K562 (cell line): ENCODE results near the gene DYNLL1. TPM values are rescaled to one million over a fixed set of nuclear protein-coding genes. Genes with fewer than 3 reads are reported as not detected.

Experiments used
- ATAC-seq: fragments of 200-7000 bp; cut with Tn5 transposase; 3 replicates; pipeline ENCODE4 v1.9.1; 2020; ENCODE audit warnings: moderate library complexity
- BruUV-seq: library from RNA; stranded (reverse); fragments of 400-500 nt; replicated peaks from 2 replicates; lab custom pipeline; 2021; lab: Mats Ljungman, UMichigan
- CTCF ChIA-PET: fragments of 300-600 bp; formaldehyde crosslinking; extraction: SDS; loops from one replicate; lab custom pipeline; 2021; ENCODE audit warnings: low intra/inter-chr PET ratio; lab: Yijun Ruan, JAX
- POLR2A ChIA-PET: fragments of 300-600, 350-650 bp; sonication (Branson Sonifier 250); formaldehyde crosslinking; extraction: SDS; loops from one replicate; lab custom pipeline; 2021; ENCODE audit warnings: antibody characterized with exemption, inconsistent platforms; lab: Yijun Ruan, JAX
- DNase-seq, 4 experiments: peaks; one replicate each; pipeline versions ENCODE4 v3.0.0 to v3.0.0-alpha.2; 2011 to 2018; ENCODE audit warnings: low spot score in 3 of 4, mixed read lengths in 3 of 4; ENCODE audit errors: extremely low read depth in 1 of 4
- FAIRE-seq: peaks from 2 replicates; lab custom pipeline; 2011; peaks lifted over from hg19 to GRCh38; lab: Jason Lieb, UNC
- H2AFZ ChIP-seq: 2 replicates; pipeline ENCODE4 v1.6.0; 2011; ENCODE audit warnings: low read depth, low read length, control low read depth, inconsistent platforms
- H3K27ac ChIP-seq: fragments of 200-600 bp; 3 replicates; pipeline ENCODE4 v1.8.0; 2011; ENCODE audit warnings: low read depth, mild to moderate bottlenecking, control low read depth, inconsistent platforms, low read length, moderate library complexity, mixed read lengths; ENCODE audit errors: extremely low read depth
- H3K27me3 ChIP-seq, 2 experiments: fragments of 300-600 bp in 1 of 2; 2 replicates in 1 of 2; 3 replicates in 1 of 2; pipeline versions ENCODE4 v1.6.0 to v1.8.0; 2011; ENCODE audit warnings: inconsistent platforms in 2 of 2, low read length in 2 of 2, mild to moderate bottlenecking in 1 of 2, mixed read lengths in 1 of 2, moderate library complexity in 1 of 2; ENCODE audit not compliant: control insufficient read depth in 2 of 2, insufficient read depth in 2 of 2
- H3K36me3 ChIP-seq: fragments of 300-600 bp; 3 replicates; pipeline ENCODE4 v1.8.0; 2011; ENCODE audit warnings: mild to moderate bottlenecking, low read length, inconsistent platforms; ENCODE audit not compliant: control insufficient read depth, insufficient read depth
- H3K4me1 ChIP-seq, 2 experiments: fragments of 200-600 bp in 1 of 2; replicated peaks in 1 of 2; 2 replicates in 1 of 2; 3 replicates in 1 of 2; pipeline versions ENCODE4 v1.5.1 to v1.8.0; 2011; ENCODE audit warnings: inconsistent platforms in 2 of 2, low read length in 2 of 2, mild to moderate bottlenecking in 1 of 2, mixed read lengths in 1 of 2, moderate library complexity in 1 of 2; ENCODE audit not compliant: control insufficient read depth in 2 of 2, insufficient read depth in 2 of 2
- H3K4me2 ChIP-seq: 2 replicates; pipeline ENCODE4 v1.6.1; 2011; ENCODE audit warnings: low read length, control low read depth, inconsistent platforms, mixed read lengths; ENCODE audit not compliant: insufficient read depth
- H3K4me3 ChIP-seq: fragments of 200-600 bp; sonication (generic), shearing (Covaris generic); 2 replicates; pipeline ENCODE4 v1.5.1; 2016; ENCODE audit warnings: control low read depth, inconsistent platforms
- H3K79me2 ChIP-seq: fragments of 200-600 bp; 3 replicates; pipeline ENCODE4 v1.8.0; 2011; ENCODE audit warnings: low read length, inconsistent platforms; ENCODE audit not compliant: control insufficient read depth, insufficient read depth
- H3K9ac ChIP-seq, 2 experiments: 2 replicates each; pipeline versions ENCODE4 v1.6.0 to v1.6.1; 2011; ENCODE audit warnings: low read depth in 2 of 2, low read length in 2 of 2, control low read depth in 1 of 2, inconsistent platforms in 1 of 2, mild to moderate bottlenecking in 1 of 2, mixed read lengths in 1 of 2; ENCODE audit not compliant: insufficient read depth in 1 of 2
- H3K9me1 ChIP-seq: one replicate; pipeline ENCODE4 v1.6.0; 2011; ENCODE audit warnings: inconsistent platforms, mild to moderate bottlenecking, low read length, moderate library complexity; ENCODE audit not compliant: control insufficient read depth, insufficient read depth
- H3K9me3 ChIP-seq: replicated peaks from 2 replicates; pipeline ENCODE4 v1.5.1; 2011; ENCODE audit warnings: low read depth, low read length, inconsistent platforms; ENCODE audit not compliant: control insufficient read depth, insufficient read depth
- H4K20me1 ChIP-seq: replicated peaks from 2 replicates; pipeline ENCODE4 v1.6.1; 2011; ENCODE audit warnings: low read length, inconsistent platforms, mixed read lengths; ENCODE audit not compliant: control insufficient read depth, insufficient read depth
- ATF1 ChIP-seq, 2 experiments: fragments of 450-650 bp in 1 of 2; IDR thresholded peaks; 2 replicates each; pipeline ENCODE4 v1.6.1; 2016; ENCODE audit warnings: missing compliant biosample characterization in 1 of 2, missing genetic modification characterization in 1 of 2
- BRF1 ChIP-seq: IDR thresholded peaks from 3 replicates; pipeline ENCODE4 v1.6.1; 2011; ENCODE audit warnings: borderline replicate concordance, mild to moderate bottlenecking; ENCODE audit not compliant: insufficient read length; ENCODE audit errors: extremely low read depth
- EGR1 ChIP-seq: fragments of 450-650 bp; conservative IDR thresholded peaks from 2 replicates; pipeline ENCODE4 v1.6.1; 2017; ENCODE audit warnings: mild to moderate bottlenecking
- EP300 ChIP-seq: IDR thresholded peaks from 2 replicates; pipeline ENCODE4 v1.6.1; 2012; ENCODE audit warnings: low read length, improper control_type of control experiment
- HLTF ChIP-seq: fragments of 450-650 bp; IDR thresholded peaks from 2 replicates; pipeline ENCODE4 v1.6.1; 2016
- NFYB ChIP-seq: IDR thresholded peaks from 2 replicates; pipeline ENCODE4 v1.6.1; 2011; ENCODE audit warnings: mild to moderate bottlenecking, moderate library complexity; ENCODE audit not compliant: insufficient read length; ENCODE audit errors: extremely low read depth
- TEAD4 ChIP-seq, 2 experiments: sonication (generic) in 1 of 2; formaldehyde crosslinking in 1 of 2; IDR thresholded peaks; 2 replicates each; pipeline versions ENCODE4 v1.6.1 to v1.8.0; 2012 to 2022; ENCODE audit warnings: borderline replicate concordance in 1 of 2, inconsistent platforms in 1 of 2, low read length in 1 of 2, mild to moderate bottlenecking in 1 of 2, missing genetic modification reagents in 1 of 2
- ZNF551 ChIP-seq: fragments of 250-450 bp; sonication (Bioruptor Pico); IDR thresholded peaks from 2 replicates; pipeline ENCODE4 v1.5.0; 2021; ENCODE audit warnings: mild to moderate bottlenecking, moderate library complexity
- ZNF561 ChIP-seq: fragments of 450-650 bp; formaldehyde crosslinking; conservative IDR thresholded peaks from 2 replicates; pipeline ENCODE4 v1.4.0; 2020; ENCODE audit warnings: mild to moderate bottlenecking, moderate library complexity
- ZNF583 ChIP-seq: fragments of 250-450 bp; sonication (Bioruptor Pico); IDR thresholded peaks from 2 replicates; pipeline ENCODE4 v1.4.0; 2020
- ZNF717 ChIP-seq: fragments of 250-450 bp; sonication (Bioruptor Pico); IDR thresholded peaks from 2 replicates; pipeline ENCODE4 v1.5.0; 2021
- WGBS: fragments of 100-300 bp; shearing (Covaris generic); methylation state at CpG from one replicate; pipeline ENCODE4 v1.1.6; 2016; ENCODE audit warnings: low coverage, mixed read lengths; ENCODE audit not compliant: insufficient coverage; ENCODE audit errors: missing lambda C conversion rate; 5-methylcytosine and 5-hydroxymethylcytosine counted together
- in situ Hi-C: fragments of 300-500 bp; cut with MboI; formaldehyde crosslinking; loops from 4 replicates; pipeline ENCODE4 v1.15.0; 2018; ENCODE audit warnings: inconsistent platforms, mixed read lengths
- intact Hi-C: fragments of 100-400 bp; cut with micrococcal nuclease; formaldehyde crosslinking; loops from 2 replicates; pipeline ENCODE4 v1.14.2; 2022
- polyA plus RNA-seq, 8 experiments: library from polyadenylated mRNA; depleted of rRNA in 4 of 8; stranded (reverse) in 5 of 8; unstranded in 3 of 8; fragments of >200 nt; fragmentation: Nextera tagmentation in 2 of 8; fragmentation: Illumina TruSeq in 1 of 8; extraction: Ambion mirVana in 2 of 8; extraction: Trizol in 1 of 8; gene quantifications; 2 replicates each; pipeline versions ENCODE4 v1.2.1 to v1.2.3, GENCODE V29; 2011 to 2014; ENCODE audit warnings: inconsistent platforms in 1 of 8, missing spikeins in 1 of 8
- total RNA-seq, 7 experiments: library from RNA; depleted of rRNA in 6 of 7; stranded (reverse); fragments of >200 nt in 6 of 7; fragmentation: Illumina TruSeq in 2 of 7; extraction: Trizol in 2 of 7; gene quantifications; 2 replicates each; pipeline versions ENCODE4 v1.2.1 to v1.2.3, GENCODE V29; 2011 to 2021; ENCODE audit warnings: low replicate concordance in 1 of 7
- TF ChIP-seq, protein P1 (sequence below): fragments of 250-450 bp; sonication (Bioruptor Pico); IDR thresholded peaks from 2 replicates; pipeline ENCODE4 v1.8.0; 2022; ENCODE audit warnings: inconsistent platforms, mild to moderate bottlenecking, moderate library complexity, borderline replicate concordance
- TF ChIP-seq, protein P2 (sequence below), 2 experiments: IDR thresholded peaks; 2 replicates each; pipeline ENCODE4 v1.6.1; 2011; ENCODE audit warnings: borderline replicate concordance in 1 of 2, control low read depth in 1 of 2, low read depth in 1 of 2, low read length in 1 of 2, mild to moderate bottlenecking in 1 of 2, mixed read lengths in 1 of 2, moderate library complexity in 1 of 2; ENCODE audit not compliant: insufficient read depth in 1 of 2, insufficient read length in 1 of 2, poor library complexity in 1 of 2, severe bottlenecking in 1 of 2; ENCODE audit errors: extremely low read depth in 1 of 2

The DYNLL1 gene
- total and polyA plus RNA-seq, 9 of the 15 experiments (the other 6 are each of a cell fraction or from before 2014, with no cell fraction given): 303 to 1,112 (median 468) TPM

DNA sequence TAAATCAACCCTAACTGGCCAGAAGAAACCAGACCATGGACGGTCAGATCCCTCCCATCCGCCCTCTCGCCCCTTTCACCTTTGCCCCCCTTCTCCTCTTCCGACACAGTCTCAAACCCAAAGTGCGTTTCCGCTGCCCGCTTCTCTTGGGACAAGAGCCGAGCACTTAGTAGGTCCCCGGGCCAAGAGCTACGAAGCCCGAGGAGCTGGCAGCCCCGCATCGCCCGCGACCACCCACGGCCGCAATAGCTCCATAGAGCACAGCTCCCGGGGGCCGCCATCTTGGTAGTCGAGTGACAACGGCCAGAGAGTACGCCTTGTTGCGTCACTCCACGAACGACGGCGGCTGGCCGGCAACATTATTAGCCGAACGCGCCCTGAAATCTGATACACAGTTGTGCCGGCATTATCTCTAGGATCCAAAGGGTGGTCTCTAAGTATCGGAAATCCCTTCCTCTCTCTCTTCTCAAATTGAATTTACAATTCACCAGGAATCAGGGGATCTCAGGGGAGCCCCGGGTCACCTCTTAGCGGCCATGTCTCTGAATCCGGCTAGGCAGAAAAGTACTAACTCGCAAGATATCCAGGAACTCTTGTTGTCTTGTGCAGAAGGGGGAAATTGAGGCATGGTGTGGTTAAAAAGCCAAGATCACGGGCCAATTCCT is 33.1 kb downstream of the DYNLL1 start, which contains the start of gene COQ5 (continued):
- TF ChIP-seq, protein P1, sequence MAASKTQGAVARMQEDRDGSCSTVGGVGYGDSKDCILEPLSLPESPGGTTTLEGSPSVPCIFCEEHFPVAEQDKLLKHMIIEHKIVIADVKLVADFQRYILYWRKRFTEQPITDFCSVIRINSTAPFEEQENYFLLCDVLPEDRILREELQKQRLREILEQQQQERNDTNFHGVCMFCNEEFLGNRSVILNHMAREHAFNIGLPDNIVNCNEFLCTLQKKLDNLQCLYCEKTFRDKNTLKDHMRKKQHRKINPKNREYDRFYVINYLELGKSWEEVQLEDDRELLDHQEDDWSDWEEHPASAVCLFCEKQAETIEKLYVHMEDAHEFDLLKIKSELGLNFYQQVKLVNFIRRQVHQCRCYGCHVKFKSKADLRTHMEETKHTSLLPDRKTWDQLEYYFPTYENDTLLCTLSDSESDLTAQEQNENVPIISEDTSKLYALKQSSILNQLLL (CRISPR knock-in tag): no peak
- TF ChIP-seq, all 486 proteins: peak for 167

GRCh38 chr12:120529641-120530417 is 33.9 kb downstream of the DYNLL1 start:
- Histone ChIP-seq H3K4me1 (peaks cover 9 to 10% of the 10 kb centered on the region in 2 experiments; a peak in 4 of 5 replicates), H3K79me2 (peaks cover 17% of the 10 kb centered on the region), H3K9me3 (no peaks in the 10 kb centered on the region), H3K9ac (peak overlapping the region; percentile 57 to 96; a peak in 3 of 4 replicates), H3K4me2 (peak overlapping the region; percentile 91), H3K27me3 (no peaks in the 10 kb centered on the region), H4K20me1 (peaks cover under 1% of the 10 kb centered on the region; the same call in 1 of the 2 replicates), H3K27ac (peak overlapping the region; percentile 95), H3K9me1 (no peaks in the 10 kb centered on the region), H2AFZ (peak overlapping the region; percentile 98), H3K4me3 (peak overlapping the region; percentile 69), H3K36me3 (no peaks in the 10 kb centered on the region)
- ChIA-PET CTCF (no interaction called here), POLR2A (interaction anchor here (0.7 to 2.6 kb wide), 9 partner anchors 9 to 702 kb away, joined by 3 to 26 read pairs (median 6); partner anchors contain the start of gene DYNLL1)
- intact Hi-C loops (loop anchor here (2.0 kb wide), 1 partner anchor 59 kb away; no protein-coding TSS in a partner anchor), in situ Hi-C loops (no loop called here)
- DNase-seq: peak in 2 of 4 experiments; percentile 40 to 45
- BruUV-seq: no TSS peak
- peak; percentile 42 for ATAC-seq
- 53% methylated on average over 19 of the region's 19 CpGs for WGBS
- FAIRE-seq: no peak
- TF ChIP-seq ZNF551 (CRISPR knock-in tag) (no peak), BRF1 (no peak), EP300 (no peak), ATF1 (CRISPR knock-in tag; IDR thresholded peaks at IDR 0.05) (no peak), ATF1 (tag; IDR thresholded peaks at IDR 0.05) (no peak), EGR1 (peak; percentile 44), ZNF561 (CRISPR knock-in tag) (no peak), TEAD4 (IDR thresholded peaks at IDR 0.05; ENCODE audit: low read length) (peak; percentile 55; the same call in 1 of the 2 replicates), TEAD4 (CRISPR knock-in tag; IDR thresholded peaks at IDR 0.05; ENCODE audit: borderline replicate concordance) (no peak), HLTF (no peak), ZNF583 (CRISPR knock-in tag) (no peak), ZNF717 (CRISPR knock-in tag) (no peak), NFYB (no peak)
- TF ChIP-seq, protein P2, sequence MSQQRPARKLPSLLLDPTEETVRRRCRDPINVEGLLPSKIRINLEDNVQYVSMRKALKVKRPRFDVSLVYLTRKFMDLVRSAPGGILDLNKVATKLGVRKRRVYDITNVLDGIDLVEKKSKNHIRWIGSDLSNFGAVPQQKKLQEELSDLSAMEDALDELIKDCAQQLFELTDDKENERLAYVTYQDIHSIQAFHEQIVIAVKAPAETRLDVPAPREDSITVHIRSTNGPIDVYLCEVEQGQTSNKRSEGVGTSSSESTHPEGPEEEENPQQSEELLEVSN (IDR thresholded peaks at IDR 0.05; ENCODE audit: borderline replicate concordance in 1 of 2, extremely low read depth in 1 of 2, insufficient read depth in 1 of 2, insufficient read length in 1 of 2, low read depth in 1 of 2, low read length in 1 of 2, poor library complexity in 1 of 2, severe bottlenecking in 1 of 2): no peak
